Measurements from ENCODE around the gene AICDA.

The AICDA gene

GRCh38 chr12:8606890-8607289 is 5.8 kb downstream of the AICDA start:
- TF ChIP-seq FOXP2 (optimal IDR thresholded peaks at IDR 0.05; ENCODE audit: borderline replicate concordance, extremely low read depth, extremely low read length, insufficient read depth): no peak
- no peak for TF ChIP-seq REST (IDR thresholded peaks at IDR 0.05; ENCODE audit: insufficient read depth in 1 of 2, low read depth in 2 of 2, low read length in 2 of 2)
- no peak for TF ChIP-seq POLR2AphosphoS5 (IDR thresholded peaks at IDR 0.05; ENCODE audit: low read depth, low read length)
- TF ChIP-seq TAF1 (IDR thresholded peaks at IDR 0.05; ENCODE audit: borderline replicate concordance, insufficient read depth, low read length): no peak
- no peak for TF ChIP-seq SIN3A (IDR thresholded peaks at IDR 0.05; ENCODE audit: borderline replicate concordance, insufficient read depth, low read length)

GRCh38 chr12:8605057-8605456 is 7.6 kb downstream of the AICDA start:
- TF ChIP-seq POLR2AphosphoS5 (IDR thresholded peaks at IDR 0.05; ENCODE audit: low read depth, low read length): no peak
- TF ChIP-seq TAF1 (IDR thresholded peaks at IDR 0.05; ENCODE audit: borderline replicate concordance, insufficient read depth, low read length): no peak
- TF ChIP-seq REST (IDR thresholded peaks at IDR 0.05; ENCODE audit: insufficient read depth in 1 of 2, low read depth in 2 of 2, low read length in 2 of 2): no peak
- TF ChIP-seq SIN3A (IDR thresholded peaks at IDR 0.05; ENCODE audit: borderline replicate concordance, insufficient read depth, low read length): no peak
- no peak for TF ChIP-seq FOXP2 (optimal IDR thresholded peaks at IDR 0.05; ENCODE audit: borderline replicate concordance, extremely low read depth, extremely low read length, insufficient read depth)

GRCh38 chr12:8603856-8604255 is 8.8 kb downstream of the AICDA start:
- TF ChIP-seq POLR2AphosphoS5 (IDR thresholded peaks at IDR 0.05; ENCODE audit: low read depth, low read length): no peak
- no peak for TF ChIP-seq SIN3A (IDR thresholded peaks at IDR 0.05; ENCODE audit: borderline replicate concordance, insufficient read depth, low read length)
- no peak for TF ChIP-seq FOXP2 (optimal IDR thresholded peaks at IDR 0.05; ENCODE audit: borderline replicate concordance, extremely low read depth, extremely low read length, insufficient read depth)
- TF ChIP-seq REST (IDR thresholded peaks at IDR 0.05; ENCODE audit: insufficient read depth in 1 of 2, low read depth in 2 of 2, low read length in 2 of 2): no peak
- TF ChIP-seq TAF1 (IDR thresholded peaks at IDR 0.05; ENCODE audit: borderline replicate concordance, insufficient read depth, low read length): no peak

GRCh38 chr12:8603286-8603685 is 9.4 kb downstream of the AICDA start:
- TF ChIP-seq TAF1 (IDR thresholded peaks at IDR 0.05; ENCODE audit: borderline replicate concordance, insufficient read depth, low read length) (no peak), POLR2AphosphoS5 (IDR thresholded peaks at IDR 0.05; ENCODE audit: low read depth, low read length) (no peak), SIN3A (IDR thresholded peaks at IDR 0.05; ENCODE audit: borderline replicate concordance, insufficient read depth, low read length) (no peak), FOXP2 (optimal IDR thresholded peaks at IDR 0.05; ENCODE audit: borderline replicate concordance, extremely low read depth, extremely low read length, insufficient read depth) (no peak), REST (IDR thresholded peaks at IDR 0.05; ENCODE audit: insufficient read depth in 1 of 2, low read depth in 2 of 2, low read length in 2 of 2) (no peak)

- no peak for TF ChIP-seq FOXP2 (optimal IDR thresholded peaks at IDR 0.05; ENCODE audit: borderline replicate concordance, extremely low read depth, extremely low read length, insufficient read depth)
- no peak for TF ChIP-seq REST (IDR thresholded peaks at IDR 0.05; ENCODE audit: insufficient read depth in 1 of 2, low read depth in 2 of 2, low read length in 2 of 2)
- TF ChIP-seq SIN3A (IDR thresholded peaks at IDR 0.05; ENCODE audit: borderline replicate concordance, insufficient read depth, low read length): no peak
- no peak for TF ChIP-seq TAF1 (IDR thresholded peaks at IDR 0.05; ENCODE audit: borderline replicate concordance, insufficient read depth, low read length)
- TF ChIP-seq POLR2AphosphoS5 (IDR thresholded peaks at IDR 0.05; ENCODE audit: low read depth, low read length): no peak
Measured at GRCh38 chr12:8596561-8596960, 16.1 kb downstream of the AICDA start.

All from PFSK-1 (cell line).